ENCODE results near the gene CLDN12. TPM values are rescaled to one million over a fixed set of nuclear protein-coding genes. Genes with fewer than 3 reads are reported as not detected.

CLDN12 gene
- 80.9 TPM for polyA plus RNA-seq (2012; ENCODE audit: insufficient read depth, insufficient read length, low read depth)

GRCh38 chr7:90403174-90404113 is at the start of gene CLDN12:
Gene CLDN12, plus strand, starts transcription at chr7:90403461. Its CDS starts 9,216 bp downstream, at chr7:90412677.
- Histone ChIP-seq H3K4me1 (peaks cover 9% of the 10 kb centered on the region), H3K36me3 (peaks cover 18% of the 10 kb centered on the region), H3K27me3 (no peaks in the 10 kb centered on the region), H3K4me3 (ENCODE audit: low read depth, low read length) (peak within 1 kb of the TSS; percentile 98), H3K9me3 (no peaks in the 10 kb centered on the region)
- no peak; the same call in 1 of the 2 replicates for TF ChIP-seq CTCF (IDR thresholded peaks at IDR 0.05; ENCODE audit: low read depth, low read length)
- peak; percentile 88 for DNase-seq

- no peaks in the 10 kb centered on the region for H3K9me3 ChIP-seq
- no peaks in the 10 kb centered on the region for H3K4me1 ChIP-seq
- H3K36me3 ChIP-seq = peaks cover 17% of the 10 kb centered on the region
- no peak for TF ChIP-seq CTCF (IDR thresholded peaks at IDR 0.05; ENCODE audit: low read depth, low read length)
- DNase-seq = no peak
- no peaks in the 10 kb centered on the region for H3K27me3 ChIP-seq
- H3K4me3 ChIP-seq (ENCODE audit: low read depth, low read length) = no peak overlapping the region
Observed at GRCh38 chr7:90383422-90383821, 19.8 kb upstream of the CLDN12 start.

GRCh38 chr7:90383861-90384260 is 19.4 kb upstream of the CLDN12 start:
- Histone ChIP-seq H3K4me1 (no peaks in the 10 kb centered on the region), H3K36me3 (peaks cover 17% of the 10 kb centered on the region), H3K4me3 (ENCODE audit: low read depth, low read length) (no peak overlapping the region), H3K9me3 (no peaks in the 10 kb centered on the region), H3K27me3 (no peaks in the 10 kb centered on the region)
- no peak for TF ChIP-seq CTCF (IDR thresholded peaks at IDR 0.05; ENCODE audit: low read depth, low read length)
- DNase-seq = no peak

GRCh38 chr7:90384433-90384832 is 18.8 kb upstream of the CLDN12 start:
- Histone ChIP-seq H3K4me3 (ENCODE audit: low read depth, low read length) (no peak overlapping the region), H3K9me3 (no peaks in the 10 kb centered on the region), H3K27me3 (no peaks in the 10 kb centered on the region), H3K36me3 (peaks cover 12% of the 10 kb centered on the region), H3K4me1 (no peaks in the 10 kb centered on the region)
- TF ChIP-seq CTCF (IDR thresholded peaks at IDR 0.05; ENCODE audit: low read depth, low read length) = no peak
- DNase-seq = no peak

- no peak overlapping the region for H3K4me3 ChIP-seq (ENCODE audit: low read depth, low read length)
- peaks cover 6% of the 10 kb centered on the region; the same call in 1 of the 2 replicates for H3K36me3 ChIP-seq
- no peak for TF ChIP-seq CTCF (IDR thresholded peaks at IDR 0.05; ENCODE audit: low read depth, low read length)
- H3K27me3 ChIP-seq = no peaks in the 10 kb centered on the region
- DNase-seq = no peak
- no peaks in the 10 kb centered on the region for H3K4me1 ChIP-seq
- H3K9me3 ChIP-seq = no peaks in the 10 kb centered on the region
Observed at GRCh38 chr7:90387470-90388240, 15.6 kb upstream of the CLDN12 start.
